Gastroesophageal sphincter (tissue), 4 donors: Measurements from ENCODE around the gene SLC17A5. TPM values are rescaled to one million over a fixed set of nuclear protein-coding genes. Genes with fewer than 3 reads are reported as not detected.

Experiments
- ATAC-seq: fragments of 150-250 bp; one replicate; pipeline ENCODE4 v1.9.1; 2016; ENCODE audit warnings: mild to moderate bottlenecking, moderate library complexity
- H3K27ac ChIP-seq, 4 donors: fragments of 200-600 bp; sonication (generic) in 3 of 4; 1 replicate in 3 of 4; 2 replicates in 1 of 4; pipeline ENCODE4 v1.5.1; 2016 to 2019
- H3K27me3 ChIP-seq: fragments of 200-600 bp; sonication (generic); one replicate; pipeline ENCODE4 v1.5.1; 2019
- H3K36me3 ChIP-seq, 2 donors: fragments of 200-600 bp; sonication (generic); one replicate each; pipeline ENCODE4 v1.5.1; 2019; ENCODE audit warnings: control low read depth in 1 of 2
- H3K4me1 ChIP-seq, 3 donors: fragments of 200-600 bp; sonication (generic); 1 replicate in 2 of 3; 2 replicates in 1 of 3; pipeline ENCODE4 v1.5.1; 2016 to 2019; ENCODE audit warnings: control low read depth in 2 of 3
- H3K4me3 ChIP-seq, 2 donors: fragments of 200-600 bp; sonication (generic); one replicate each; pipeline ENCODE4 v1.5.1; 2019; ENCODE audit warnings: mild to moderate bottlenecking in 1 of 2, moderate library complexity in 1 of 2
- H3K9me3 ChIP-seq, 3 donors: fragments of 200-600 bp; sonication (generic); one replicate each; pipeline ENCODE4 v1.5.1; 2017 to 2019; ENCODE audit warnings: control low read depth in 2 of 3
- EP300 ChIP-seq: sonication (generic); formaldehyde crosslinking; IDR thresholded peaks from one replicate; pipeline ENCODE4 v1.6.1; 2017; ENCODE audit warnings: antibody characterized with exemption, mild to moderate bottlenecking
- POLR2A ChIP-seq, 2 donors: fragments of 450-650 bp; IDR thresholded peaks; one replicate each; pipeline ENCODE4 v1.6.1; 2017; ENCODE audit warnings: antibody characterized with exemption in 2 of 2, mild to moderate bottlenecking in 2 of 2, moderate library complexity in 1 of 2
- POLR2AphosphoS5 ChIP-seq: sonication (generic); formaldehyde crosslinking; IDR thresholded peaks from one replicate; pipeline ENCODE4 v1.6.1; 2017; ENCODE audit warnings: antibody characterized with exemption
- WGBS, 2 donors: methylation state at CpG; one replicate each; pipeline ENCODE4 v1.1.5; 2018; ENCODE audit warnings: low coverage in 1 of 2; 5-methylcytosine and 5-hydroxymethylcytosine counted together
- total RNA-seq, 4 donors: library from RNA; depleted of rRNA; stranded (reverse); fragments of >200 nt; gene quantifications; one replicate each; pipeline ENCODE4 v1.1.0, GENCODE V29; 2016
- TF ChIP-seq, protein P1 (sequence below), 4 experiments: fragments of 200-600 bp in 2 of 4; fragments of 450-650 bp in 2 of 4; sonication (generic) in 1 of 4; IDR thresholded peaks; one replicate each; pipeline ENCODE4 v1.5.1; 2017 to 2019; ENCODE audit warnings: antibody characterized with exemption in 4 of 4, mild to moderate bottlenecking in 2 of 4, moderate library complexity in 2 of 4

Gene SLC17A5
- total RNA-seq, 4 donors from 2014 or later, result 11.2 to 18.9 (median 14.6) TPM

DNA sequence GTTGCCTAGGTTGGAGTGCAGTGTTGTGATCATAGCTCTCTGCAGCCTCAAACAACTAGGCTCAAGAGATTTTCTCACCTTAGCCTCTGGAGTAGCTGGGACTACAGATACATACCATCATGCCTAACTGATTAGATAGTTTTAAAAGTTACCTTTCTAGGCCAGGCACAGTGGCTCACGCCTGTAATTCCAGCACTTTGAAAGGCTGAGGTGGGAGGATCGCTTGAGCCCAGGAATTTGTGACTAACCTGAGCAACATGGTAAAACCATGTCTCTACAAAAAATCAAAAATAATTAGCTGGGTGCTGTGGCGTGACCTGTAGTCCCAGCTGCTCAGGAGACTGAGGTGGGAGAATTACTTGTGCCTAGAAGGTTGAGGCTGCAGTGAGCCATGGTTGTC, 41.2 kb downstream of the SLC17A5 start:
- Histone ChIP-seq H3K27me3 (no peaks in the 10 kb centered on the region), H3K4me3 (no peak overlapping the region), H3K4me1 (peaks cover 0 to 11% (median 0%) of the 10 kb centered on the region in 3 donors), H3K36me3 (peaks cover 0 to 86% of the 10 kb centered on the region in 2 donors), H3K9me3 (no peaks in the 10 kb centered on the region), H3K27ac (no peak overlapping the region)
- no peak for ATAC-seq
- 76 to 89% methylated on average over 2 to 3 of the region's 3 CpGs for WGBS, 2 donors
- TF ChIP-seq EP300, result no peak
- TF ChIP-seq, protein P1, sequence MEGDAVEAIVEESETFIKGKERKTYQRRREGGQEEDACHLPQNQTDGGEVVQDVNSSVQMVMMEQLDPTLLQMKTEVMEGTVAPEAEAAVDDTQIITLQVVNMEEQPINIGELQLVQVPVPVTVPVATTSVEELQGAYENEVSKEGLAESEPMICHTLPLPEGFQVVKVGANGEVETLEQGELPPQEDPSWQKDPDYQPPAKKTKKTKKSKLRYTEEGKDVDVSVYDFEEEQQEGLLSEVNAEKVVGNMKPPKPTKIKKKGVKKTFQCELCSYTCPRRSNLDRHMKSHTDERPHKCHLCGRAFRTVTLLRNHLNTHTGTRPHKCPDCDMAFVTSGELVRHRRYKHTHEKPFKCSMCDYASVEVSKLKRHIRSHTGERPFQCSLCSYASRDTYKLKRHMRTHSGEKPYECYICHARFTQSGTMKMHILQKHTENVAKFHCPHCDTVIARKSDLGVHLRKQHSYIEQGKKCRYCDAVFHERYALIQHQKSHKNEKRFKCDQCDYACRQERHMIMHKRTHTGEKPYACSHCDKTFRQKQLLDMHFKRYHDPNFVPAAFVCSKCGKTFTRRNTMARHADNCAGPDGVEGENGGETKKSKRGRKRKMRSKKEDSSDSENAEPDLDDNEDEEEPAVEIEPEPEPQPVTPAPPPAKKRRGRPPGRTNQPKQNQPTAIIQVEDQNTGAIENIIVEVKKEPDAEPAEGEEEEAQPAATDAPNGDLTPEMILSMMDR (IDR thresholded peaks at IDR 0.05), result no peak
- TF ChIP-seq POLR2A (IDR thresholded peaks at IDR 0.05), result no peak
- no peak for TF ChIP-seq POLR2AphosphoS5

DNA sequence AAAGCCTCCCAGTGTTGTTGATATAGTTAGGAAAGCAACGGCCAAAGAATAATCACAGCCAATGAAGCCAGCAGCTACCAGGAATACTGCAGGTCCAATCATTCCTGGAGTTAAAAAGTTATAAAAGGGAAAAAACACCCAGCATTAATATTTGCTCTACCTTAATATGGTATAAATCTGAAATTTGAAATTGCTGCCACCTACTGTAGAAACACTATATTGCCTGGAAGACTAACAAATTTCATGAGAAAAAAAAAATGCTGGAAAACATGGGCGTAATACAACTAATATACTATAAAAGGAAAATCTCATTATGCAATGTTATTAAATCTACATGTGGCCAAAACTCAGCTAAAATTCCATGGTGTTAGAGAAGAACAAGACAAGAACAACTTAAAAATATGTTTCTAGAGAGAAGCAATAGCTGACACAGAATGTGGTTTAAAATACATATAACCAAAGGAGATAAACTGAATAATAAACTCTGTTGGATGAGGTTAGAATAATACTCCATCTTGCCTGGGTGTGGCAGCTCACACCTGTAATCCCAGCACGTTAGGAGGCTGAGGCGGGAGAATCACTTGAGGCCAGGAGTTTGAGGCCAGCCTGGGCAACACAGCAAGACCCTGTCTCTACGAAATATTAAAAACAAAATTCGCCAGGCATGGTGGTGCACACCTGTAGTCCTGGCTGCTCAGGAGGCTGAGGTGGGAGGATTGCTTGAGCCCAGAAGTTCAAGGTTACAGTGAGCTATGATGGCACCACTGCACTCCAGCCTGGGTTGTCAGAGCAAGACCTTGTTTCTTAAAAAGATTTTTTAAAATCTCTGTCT, 43.1 kb downstream of the SLC17A5 start:
- Histone ChIP-seq H3K4me1 (peaks cover 0 to 11% (median 0%) of the 10 kb centered on the region in 3 donors), H3K4me3 (no peak overlapping the region), H3K27ac (peak overlapping the region in 1 of 4 donors; percentile 42), H3K9me3 (no peaks in the 10 kb centered on the region), H3K36me3 (peaks cover 0 to 85% of the 10 kb centered on the region in 2 donors), H3K27me3 (no peaks in the 10 kb centered on the region)
- TF ChIP-seq EP300, result no peak
- TF ChIP-seq, protein P1 (IDR thresholded peaks at IDR 0.05), result peak; percentile 70 to 74 (median 70)
- ATAC-seq, result peak; percentile 74
- WGBS, 2 donors, result 39 to 53% methylated on average over 6 of the region's 6 CpGs

DNA sequence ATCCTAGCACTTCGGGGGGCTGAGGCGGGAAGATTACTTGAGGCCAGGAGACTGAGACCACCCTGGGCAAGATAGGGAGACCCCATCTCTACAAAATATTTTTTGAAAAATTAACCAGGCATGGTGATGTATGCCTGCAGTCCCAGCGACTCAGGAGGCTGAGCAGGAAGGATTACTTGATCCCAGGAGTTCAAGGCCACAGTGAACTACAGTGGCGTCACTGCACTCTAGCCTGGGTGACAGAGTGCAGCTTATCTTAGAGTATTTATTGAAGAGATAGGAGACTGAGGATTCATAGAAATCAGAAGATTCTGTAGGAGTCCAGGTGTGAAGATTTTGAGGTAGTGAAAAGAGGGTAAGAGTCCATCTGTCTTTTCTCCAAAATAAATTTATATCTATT, 45.0 kb downstream of the SLC17A5 start:
- H3K27me3 ChIP-seq, result no peaks in the 10 kb centered on the region
- H3K36me3 ChIP-seq, result peaks cover 0 to 74% of the 10 kb centered on the region in 2 donors

DNA sequence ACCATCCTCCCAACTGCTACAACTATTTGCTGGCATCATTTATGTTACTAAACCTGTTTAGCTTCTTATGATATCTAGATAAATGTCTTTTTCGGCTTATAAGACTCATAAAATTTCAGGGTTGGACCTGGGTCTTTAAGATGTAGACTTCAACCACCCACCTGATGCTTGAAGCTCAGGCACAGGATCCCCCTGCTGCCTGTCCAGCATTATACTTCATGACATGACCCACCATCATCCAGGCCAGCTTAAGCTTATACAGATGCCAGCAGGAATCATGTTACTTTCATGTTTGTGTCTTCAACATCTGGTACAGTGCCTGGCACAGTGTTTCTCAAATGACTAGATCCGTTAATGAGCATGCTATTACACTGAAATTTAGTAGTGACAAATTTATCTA, 47.4 kb downstream of the SLC17A5 start:
- peaks cover 0 to 17% (median 0%) of the 10 kb centered on the region in 3 donors for H3K4me1 ChIP-seq
- TF ChIP-seq POLR2A (IDR thresholded peaks at IDR 0.05), result no peak
- TF ChIP-seq, protein P1 (IDR thresholded peaks at IDR 0.05), result no peak
- no peak for TF ChIP-seq POLR2AphosphoS5
- TF ChIP-seq EP300, result no peak
- no peak overlapping the region for H3K4me3 ChIP-seq
- no peaks in the 10 kb centered on the region for H3K9me3 ChIP-seq
- H3K36me3 ChIP-seq, result peaks cover 0 to 53% of the 10 kb centered on the region in 2 donors
- H3K27ac ChIP-seq, result no peak overlapping the region
- H3K27me3 ChIP-seq, result no peaks in the 10 kb centered on the region
- 74 to 100% methylated on average over 1 to 2 of the region's 2 CpGs for WGBS, 2 donors
- ATAC-seq, result no peak

More for the DNA sequence above, 45.0 kb downstream of the SLC17A5 start:
- TF ChIP-seq EP300 (no peak), POLR2AphosphoS5 (no peak), POLR2A (IDR thresholded peaks at IDR 0.05) (no peak)
- TF ChIP-seq, protein P1 (IDR thresholded peaks at IDR 0.05), result no peak
- Histone ChIP-seq H3K4me3 (no peak overlapping the region), H3K4me1 (peaks cover 0 to 16% (median 0%) of the 10 kb centered on the region in 3 donors), H3K9me3 (no peaks in the 10 kb centered on the region), H3K27ac (no peak overlapping the region)
- ATAC-seq, result no peak
- 89% methylated on average over 1 of the region's 4 CpGs; no CpG with 5 or more reads in 1 of the 2 donors for WGBS, 2 donors

DNA sequence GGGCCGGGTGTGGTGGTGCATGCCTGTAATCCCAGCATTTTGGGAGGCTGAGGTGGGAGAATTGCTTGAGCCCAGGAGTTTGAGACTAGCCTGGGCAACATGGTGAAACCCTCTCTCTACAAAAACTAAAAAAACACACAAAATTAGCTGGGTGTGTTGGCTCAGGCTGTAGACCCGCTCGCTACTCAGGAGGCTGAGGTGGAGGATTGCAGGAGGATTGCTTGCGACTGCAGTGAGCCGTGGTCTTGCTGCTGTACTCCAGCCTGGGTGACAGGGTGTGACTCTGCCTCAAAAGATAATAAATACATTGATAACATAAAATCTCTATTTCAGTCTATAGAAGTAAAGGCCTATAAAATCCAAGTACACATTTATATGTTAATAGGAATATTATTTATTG, 49.3 kb downstream of the SLC17A5 start:
- H3K36me3 ChIP-seq, result peaks cover 0 to 56% of the 10 kb centered on the region in 2 donors
- H3K4me3 ChIP-seq, result no peak overlapping the region
- H3K27ac ChIP-seq, result peak overlapping the region in 1 of 4 donors; percentile 9
- peaks cover 0 to 6% (median 0%) of the 10 kb centered on the region in 3 donors for H3K4me1 ChIP-seq
- WGBS, 2 donors, result 90 to 97% methylated on average over 3 to 5 of the region's 5 CpGs
- H3K9me3 ChIP-seq, result no peaks in the 10 kb centered on the region
- H3K27me3 ChIP-seq, result no peaks in the 10 kb centered on the region
- TF ChIP-seq EP300 (no peak), POLR2AphosphoS5 (no peak), POLR2A (IDR thresholded peaks at IDR 0.05) (no peak)
- TF ChIP-seq, protein P1 (IDR thresholded peaks at IDR 0.05), result no peak
- ATAC-seq, result no peak
